Stimulated activated CD4-positive, alpha-beta T cell treated with anti-CD3 and anti-CD28 coated beads, Interleukin-15, amount 100 ng/mL, for 24 hours (primary cell): ENCODE data around the gene CHSY3.

Experiments used
- DNase-seq: peaks from one replicate; pipeline ENCODE4 v3.0.0-alpha.2; 2020

CHSY3 gene

DNA sequence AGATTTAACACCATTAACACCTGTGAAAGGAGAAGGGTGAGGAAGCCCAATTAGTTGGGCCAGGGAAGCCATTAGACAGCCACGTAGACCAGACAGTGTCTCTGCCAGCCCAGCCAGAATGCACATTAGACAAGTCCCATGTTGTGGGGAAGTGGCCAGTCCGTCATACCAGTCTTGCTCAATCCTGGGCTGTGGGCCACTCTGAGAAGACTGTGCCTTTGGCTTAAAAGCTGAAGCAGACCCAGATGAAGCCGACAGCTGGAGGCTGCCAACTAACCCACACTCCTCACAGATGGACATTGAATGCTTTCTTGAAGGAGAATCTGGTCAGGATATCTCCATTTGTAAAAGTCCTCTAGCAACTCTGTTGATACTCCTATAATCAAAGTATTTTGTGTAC is 128.5 kb downstream of the CHSY3 start:
- no peak for DNase-seq

- no peak for DNase-seq
Measured at GRCh38 chr5:130034566-130035210, 130.4 kb downstream of the CHSY3 start.

DNA sequence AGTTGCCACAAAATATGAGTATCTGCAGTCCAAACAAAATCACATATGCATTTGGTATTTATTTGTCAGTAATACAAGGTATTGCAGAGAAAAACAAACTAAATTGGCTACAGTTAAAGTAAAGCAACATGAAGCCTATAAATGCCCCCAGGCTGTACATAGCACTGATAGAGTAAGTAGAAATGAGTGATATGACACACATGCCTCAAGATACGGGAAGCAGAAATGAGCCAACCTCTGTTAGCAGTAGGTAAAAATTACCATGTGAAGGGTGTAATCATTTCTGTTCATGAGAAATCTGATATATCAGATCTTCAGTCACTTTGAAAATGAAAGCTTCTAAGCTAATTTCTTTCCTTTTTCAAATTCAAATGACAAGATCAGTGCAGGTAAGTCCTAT is 131.1 kb downstream of the CHSY3 start:
- DNase-seq: no peak

DNA sequence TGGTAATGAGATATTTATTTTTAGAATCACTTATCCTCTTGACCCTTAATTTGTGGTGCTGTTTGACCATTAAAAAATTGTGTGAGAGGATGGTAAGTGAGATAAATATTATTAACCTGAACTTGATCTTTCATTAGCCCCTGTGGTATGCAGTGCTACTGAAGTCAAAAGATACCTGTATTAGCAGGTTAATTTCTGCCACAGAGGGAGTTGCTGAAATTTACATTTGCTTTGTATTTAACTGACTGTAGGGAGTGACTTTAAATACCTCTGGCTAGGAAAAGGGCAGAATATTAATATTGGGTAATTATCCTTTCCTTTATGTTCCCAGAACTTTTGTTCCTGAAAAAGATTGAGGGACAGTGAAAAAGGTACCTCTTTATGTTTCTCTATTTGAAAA is 133.6 kb downstream of the CHSY3 start:
- DNase-seq: no peak

- DNase-seq: no peak
Measured at GRCh38 chr5:130043834-130044233, 139.6 kb downstream of the CHSY3 start.

DNA sequence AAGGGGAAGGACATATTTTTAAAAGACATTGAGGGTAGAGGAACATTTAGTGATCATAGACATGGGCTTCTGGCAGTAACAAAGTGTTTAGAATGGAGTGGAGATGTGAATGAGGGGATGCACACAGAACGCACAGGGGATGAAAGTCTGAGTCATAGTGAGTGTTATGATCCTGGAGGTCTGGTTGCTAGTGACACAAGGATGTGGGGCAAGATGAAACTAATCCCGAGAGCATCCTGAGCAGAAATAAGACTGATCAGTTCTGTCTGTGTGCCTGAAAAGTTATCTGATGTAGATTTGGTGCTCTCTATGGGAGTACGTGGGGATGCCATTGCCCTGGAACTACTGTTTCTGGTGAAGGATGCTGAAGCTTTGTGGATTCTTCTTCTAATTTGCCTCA is 141.1 kb downstream of the CHSY3 start:
- no peak for DNase-seq

GRCh38 chr5:130050585-130050984 is 146.3 kb downstream of the CHSY3 start:
- DNase-seq: no peak

- DNase-seq: no peak
Measured at GRCh38 chr5:130052752-130053151, 148.5 kb downstream of the CHSY3 start.

GRCh38 chr5:130055572-130055971 is 151.3 kb downstream of the CHSY3 start:
- no peak for DNase-seq

- DNase-seq: no peak
Measured at GRCh38 chr5:130061746-130062145, 157.5 kb downstream of the CHSY3 start.

- no peak for DNase-seq
Measured at GRCh38 chr5:130063603-130064002, 159.3 kb downstream of the CHSY3 start.

GRCh38 chr5:130064484-130064883 is 160.2 kb downstream of the CHSY3 start:
- no peak for DNase-seq

DNA sequence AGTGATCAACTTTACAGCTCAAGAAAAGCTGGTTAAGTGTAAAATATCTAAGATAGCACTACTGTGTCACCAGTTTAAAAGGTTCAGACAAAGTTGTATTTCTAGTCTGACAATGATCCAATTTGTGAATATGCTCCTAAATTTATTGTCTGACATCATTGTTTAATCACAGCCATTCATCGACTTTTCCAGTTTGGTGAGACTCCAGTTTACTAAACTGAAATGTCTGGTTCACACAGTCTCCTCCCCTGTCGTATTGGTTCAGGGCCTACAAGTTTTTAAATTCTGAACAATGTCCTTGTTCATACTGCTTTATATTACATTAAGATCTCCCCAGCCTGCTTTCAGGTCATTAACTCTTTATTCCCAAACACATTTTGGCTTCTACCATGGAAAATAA is 161.4 kb downstream of the CHSY3 start:
- DNase-seq: no peak

DNA sequence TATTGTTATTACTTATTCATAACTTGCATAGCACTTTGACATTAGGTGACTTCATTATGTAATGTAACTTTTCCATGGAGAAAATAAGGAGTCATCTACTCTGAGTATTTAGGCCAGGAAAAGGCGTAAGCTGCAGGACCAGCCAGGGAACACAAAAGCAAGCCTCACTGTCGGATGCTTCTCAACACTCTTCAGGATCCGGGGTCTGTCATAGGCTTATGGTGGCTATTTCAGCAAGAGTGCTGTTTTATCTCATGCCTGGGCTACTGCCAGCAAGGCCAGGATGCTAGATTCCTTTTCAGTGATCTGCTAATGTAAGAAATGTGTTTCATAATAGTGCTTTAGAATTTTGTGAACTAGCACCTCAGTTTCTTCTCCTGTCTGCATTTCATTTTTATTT is 162.4 kb downstream of the CHSY3 start:
- DNase-seq: no peak

- no peak for DNase-seq
Measured at GRCh38 chr5:130067364-130067763, 163.1 kb downstream of the CHSY3 start.

DNA sequence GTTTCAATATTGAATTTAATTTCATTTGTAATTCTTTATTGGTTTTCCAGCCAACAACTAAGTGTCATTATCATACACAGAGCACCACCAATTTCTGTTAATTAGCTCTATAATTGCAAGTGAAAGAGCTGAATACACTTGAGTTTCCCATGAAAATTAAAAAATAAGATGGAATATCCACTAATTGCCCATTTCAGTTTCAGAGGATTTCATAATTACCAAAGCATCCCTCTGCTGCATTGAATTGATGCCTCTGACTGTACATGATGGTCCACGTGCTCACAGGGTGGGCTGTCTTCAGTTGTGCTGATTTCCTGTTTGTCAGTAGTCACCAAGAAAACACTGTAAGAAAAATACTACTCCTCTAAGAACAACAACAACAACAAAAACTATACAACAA is 163.8 kb downstream of the CHSY3 start:
- DNase-seq: no peak

GRCh38 chr5:130068988-130069387 is 164.7 kb downstream of the CHSY3 start:
- no peak for DNase-seq

DNA sequence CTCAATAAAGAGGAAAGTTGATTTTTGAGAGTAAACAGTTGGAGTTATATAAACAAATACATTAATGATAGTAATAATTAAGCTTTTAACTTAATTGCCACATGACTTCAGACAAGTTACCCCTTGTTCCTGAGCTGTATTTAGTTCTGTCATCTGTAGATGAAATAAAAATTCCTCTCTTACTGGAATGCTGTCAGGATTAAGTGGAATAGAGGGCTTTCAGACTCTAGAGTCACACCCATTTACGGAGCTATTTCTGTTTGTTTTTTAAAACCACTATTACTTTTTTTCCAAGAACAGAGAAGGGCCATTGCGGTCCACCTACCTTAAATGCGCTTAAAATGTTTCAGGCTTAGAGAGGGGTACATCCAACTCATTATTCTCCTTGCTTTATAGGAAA is 170.6 kb downstream of the CHSY3 start:
- DNase-seq: no peak

DNA sequence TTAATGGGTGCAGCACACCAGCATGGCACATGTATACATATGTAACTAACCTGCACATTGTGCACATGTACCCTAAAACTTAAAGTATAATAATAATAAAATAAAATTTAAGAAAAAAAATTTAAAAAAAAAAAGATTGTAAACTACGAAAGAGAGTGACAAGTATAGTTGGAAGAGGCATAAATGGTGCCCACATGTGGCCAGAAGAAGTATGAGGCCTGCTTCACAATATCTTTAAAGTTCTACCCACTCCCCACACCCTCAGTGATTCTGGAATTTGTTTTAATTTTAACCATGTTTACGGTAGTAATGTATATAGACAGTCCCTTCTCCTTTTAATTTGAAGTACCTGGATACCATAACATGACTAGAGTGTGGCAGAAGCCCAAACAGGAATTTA is 172.7 kb downstream of the CHSY3 start:
- no peak for DNase-seq

DNA sequence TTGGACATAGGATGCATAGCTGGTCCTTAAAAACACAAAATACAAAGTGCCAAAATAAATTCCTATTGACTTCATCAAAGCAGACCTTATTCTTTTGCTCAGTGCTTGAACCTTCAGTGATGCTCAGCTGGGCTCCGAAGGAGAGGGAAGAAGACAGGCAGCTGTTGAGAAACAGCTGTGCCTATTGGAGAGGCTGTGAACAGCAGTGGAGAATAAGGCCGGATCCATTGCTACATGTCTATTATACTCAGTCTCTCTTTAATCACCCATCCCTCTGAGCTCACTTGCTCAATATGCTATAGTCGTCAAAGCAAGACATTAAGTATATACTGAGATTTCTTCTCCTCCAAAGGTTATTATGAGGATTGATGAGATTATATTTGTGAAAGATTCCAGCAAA is 174.4 kb downstream of the CHSY3 start:
- no peak for DNase-seq

DNA sequence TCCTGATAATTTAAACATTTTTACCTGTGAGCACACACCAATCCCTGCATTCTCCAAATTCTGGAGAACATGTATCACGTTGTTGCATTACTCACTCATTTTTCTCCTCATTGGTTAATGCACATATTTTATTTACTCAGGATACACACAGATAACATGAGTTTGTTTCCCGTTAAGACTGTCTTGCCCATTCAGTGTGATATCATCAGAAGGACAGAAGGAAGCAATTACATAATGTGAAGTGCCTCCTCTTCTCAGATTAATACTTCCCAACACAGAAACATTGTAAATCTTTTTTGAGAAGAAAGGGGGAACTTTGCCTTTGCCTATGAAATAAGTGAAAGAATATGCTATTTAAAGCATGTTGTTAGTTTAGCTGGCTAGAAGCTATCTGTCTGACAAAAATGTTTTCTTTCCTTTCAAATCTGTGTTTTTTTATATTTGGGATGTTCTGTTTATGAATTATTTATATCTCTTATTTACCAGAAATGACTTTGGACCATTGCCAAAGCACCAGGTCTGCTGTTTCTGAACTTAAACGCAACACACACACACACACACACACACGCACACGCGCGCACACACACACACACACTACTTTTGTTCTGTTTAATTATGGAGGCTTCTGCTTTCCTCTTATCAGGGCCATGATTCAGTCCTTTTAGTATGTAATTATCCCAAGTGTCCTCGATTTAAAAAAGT is 186.5 kb downstream of the CHSY3 start:
- no peak for DNase-seq

DNA sequence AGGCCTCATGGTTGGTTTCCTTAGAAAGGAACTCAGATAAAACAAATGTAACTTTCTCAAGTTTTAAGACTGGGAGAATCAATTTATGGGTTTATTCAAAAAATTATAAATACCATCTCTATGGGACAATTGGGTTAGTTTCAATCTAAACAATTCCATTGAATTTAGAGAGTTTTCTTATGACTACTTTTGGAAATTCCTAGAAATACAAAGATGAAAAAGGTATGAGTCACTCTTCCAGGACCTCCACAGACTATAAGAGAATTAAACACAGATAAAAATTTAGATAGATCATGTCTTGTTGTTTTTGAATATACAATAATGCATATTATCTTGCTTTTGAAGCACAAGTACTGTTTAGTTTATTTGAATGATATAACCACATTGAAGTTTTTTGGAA is 188.7 kb downstream of the CHSY3 start:
- no peak for DNase-seq

DNA sequence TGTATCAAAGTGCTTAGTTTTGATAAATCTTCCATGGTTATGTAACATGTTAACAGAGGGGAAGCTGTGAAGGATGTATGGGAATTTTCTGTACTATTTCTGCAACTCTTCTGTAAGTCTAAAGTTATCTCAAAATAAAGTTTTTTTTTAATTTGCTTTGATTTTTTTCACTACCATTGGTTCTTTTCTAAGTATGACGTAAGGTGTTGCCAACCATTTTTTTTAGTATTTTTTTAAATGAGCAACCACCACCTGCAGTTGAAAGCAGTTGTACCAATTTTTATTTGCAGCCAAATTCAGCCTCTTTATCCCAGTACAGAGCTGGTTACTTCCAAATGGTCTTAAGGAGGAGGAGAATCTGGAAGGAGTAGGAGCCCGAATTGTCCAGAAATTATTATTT is 192.2 kb downstream of the CHSY3 start:
- no peak for DNase-seq

DNA sequence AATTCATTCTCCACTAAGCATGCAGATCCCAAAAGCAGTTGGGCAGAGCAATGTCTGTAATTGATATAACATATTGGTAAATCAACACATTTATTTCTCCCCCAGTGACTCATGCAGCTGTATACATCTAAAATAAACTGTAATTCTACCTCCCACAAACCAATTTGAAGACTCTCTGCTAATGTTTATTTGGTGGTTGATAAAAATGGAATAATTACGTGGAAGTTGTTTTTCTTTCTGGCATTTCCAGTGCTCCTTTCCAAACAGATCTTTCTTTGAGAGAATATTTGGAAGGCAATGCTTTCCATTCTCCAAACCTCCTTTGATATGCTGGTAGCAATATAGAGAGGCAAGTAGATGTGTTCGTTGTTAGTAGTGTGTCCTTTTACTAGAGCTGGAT is 194.7 kb downstream of the CHSY3 start:
- DNase-seq: no peak

DNA sequence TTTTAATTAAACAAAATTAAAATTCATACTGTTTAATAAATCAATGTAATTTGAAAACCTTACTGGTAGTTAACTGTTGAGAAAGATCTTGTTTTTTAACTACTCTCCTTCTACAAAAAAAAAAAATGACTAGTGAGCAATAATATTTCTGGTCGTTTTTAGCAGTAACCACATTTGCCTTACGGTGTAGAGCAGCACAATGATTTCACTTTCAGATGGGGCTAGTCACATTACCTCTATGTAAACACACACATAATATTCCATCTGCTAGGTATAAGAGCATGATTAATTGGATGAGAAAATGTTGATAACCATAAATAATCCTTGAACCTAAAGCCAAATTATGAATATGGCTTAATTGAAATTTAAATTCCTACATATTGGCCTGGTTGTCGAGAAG is 198.1 kb downstream of the CHSY3 start:
- no peak for DNase-seq
